K562 (cell line): Measurements from ENCODE around the gene CEP162. TPM values are rescaled to one million over a fixed set of nuclear protein-coding genes. Genes with fewer than 3 reads are reported as not detected.

Experiments used
- CREM ChIP-seq: IDR thresholded peaks from 2 replicates; pipeline ENCODE4 v1.6.1; 2014; ENCODE audit warnings: antibody characterized with exemption, low read depth
- DPF2 ChIP-seq: fragments of 450-650 bp; IDR thresholded peaks from 2 replicates; pipeline ENCODE4 v1.6.1; 2016
- E2F6 ChIP-seq, 2 experiments: IDR thresholded peaks; 2 replicates each; pipeline ENCODE4 v1.6.1; 2011; ENCODE audit warnings: borderline replicate concordance in 1 of 2, control low read depth in 1 of 2, low read depth in 1 of 2, low read length in 1 of 2, mild to moderate bottlenecking in 1 of 2, mixed read lengths in 1 of 2, moderate library complexity in 1 of 2; ENCODE audit not compliant: insufficient read depth in 1 of 2, insufficient read length in 1 of 2, poor library complexity in 1 of 2, severe bottlenecking in 1 of 2; ENCODE audit errors: extremely low read depth in 1 of 2
- ELF4 ChIP-seq: fragments of 450-650 bp; formaldehyde crosslinking; IDR thresholded peaks from 2 replicates; pipeline ENCODE4 v1.4.0; 2022; ENCODE audit warnings: missing genetic modification characterization
- FOSL1 ChIP-seq: fragments of 200-800 bp; sonication (Bioruptor generic); conservative IDR thresholded peaks from 2 replicates; pipeline ENCODE4 v1.6.1; 2016; ENCODE audit warnings: missing genetic modification characterization, missing compliant biosample characterization
- FOXA1 ChIP-seq: fragments of 450-650 bp; IDR thresholded peaks from 2 replicates; pipeline ENCODE4 v1.6.1; 2016; ENCODE audit warnings: mild to moderate bottlenecking, borderline replicate concordance
- FOXJ2 ChIP-seq: fragments of 200-800 bp; sonication (Bioruptor generic); IDR thresholded peaks from 2 replicates; pipeline ENCODE4 v1.6.1; 2016; ENCODE audit warnings: missing genetic modification characterization, missing compliant biosample characterization
- GABPA ChIP-seq: fragments of 200-800 bp; sonication (Bioruptor generic); conservative IDR thresholded peaks from 2 replicates; pipeline ENCODE4 v1.6.1; 2016; ENCODE audit warnings: low read depth, missing genetic modification characterization, missing compliant biosample characterization
- GABPB1 ChIP-seq: sonication (generic); formaldehyde crosslinking; IDR thresholded peaks from 2 replicates; pipeline ENCODE4 v1.8.0; 2022; ENCODE audit warnings: mild to moderate bottlenecking, missing genetic modification reagents
- IFI16 ChIP-seq: fragments of 250-450 bp; sonication (Bioruptor Pico); IDR thresholded peaks from 2 replicates; pipeline ENCODE4 v2.1.2; 2022; ENCODE audit warnings: mild to moderate bottlenecking, inconsistent platforms
- JUN ChIP-seq, 2 experiments: sonication (generic) in 1 of 2; formaldehyde crosslinking in 1 of 2; IDR thresholded peaks; 2 replicates each; pipeline versions ENCODE4 v1.6.1 to v1.8.0; 2012 to 2022; ENCODE audit warnings: borderline replicate concordance in 2 of 2, mild to moderate bottlenecking in 2 of 2, improper control_type of control experiment in 1 of 2, low read depth in 1 of 2, low read length in 1 of 2, missing genetic modification reagents in 1 of 2
- MYC ChIP-seq, 2 experiments: fragments of 250-450 bp in 1 of 2; sonication (Bioruptor Pico) in 1 of 2; IDR thresholded peaks; 2 replicates each; pipeline versions ENCODE4 v1.5.1 to v1.6.1; 2012 to 2021; ENCODE audit warnings: low read depth in 2 of 2, borderline replicate concordance in 1 of 2, improper control_type of control experiment in 1 of 2, low read length in 1 of 2, mild to moderate bottlenecking in 1 of 2, moderate library complexity in 1 of 2
- NR2F6 ChIP-seq: fragments of 450-650 bp; formaldehyde crosslinking; IDR thresholded peaks from 2 replicates; pipeline ENCODE4 v1.4.0; 2020; ENCODE audit warnings: mild to moderate bottlenecking
- PKNOX1 ChIP-seq: fragments of 450-650 bp; IDR thresholded peaks from 2 replicates; pipeline ENCODE4 v1.6.1; 2016
- PRDM10 ChIP-seq: fragments of 450-650 bp; IDR thresholded peaks from 2 replicates; pipeline ENCODE4 v1.6.1; 2018; ENCODE audit not compliant: partially characterized antibody
- RCOR1 ChIP-seq, 2 experiments: IDR thresholded peaks; 2 replicates each; pipeline ENCODE4 v1.6.1; 2012; ENCODE audit warnings: low read depth in 2 of 2, low read length in 2 of 2, borderline replicate concordance in 1 of 2, improper control_type of control experiment in 1 of 2
- RFX1 ChIP-seq: fragments of 450-650 bp; IDR thresholded peaks from 2 replicates; pipeline ENCODE4 v1.6.1; 2016; ENCODE audit warnings: mild to moderate bottlenecking, moderate library complexity
- TBL1XR1 ChIP-seq, 2 experiments: IDR thresholded peaks; 2 replicates each; pipeline ENCODE4 v1.6.1; 2012; ENCODE audit warnings: improper control_type of control experiment in 2 of 2, low read length in 2 of 2, mild to moderate bottlenecking in 1 of 2
- polyA plus RNA-seq, 8 experiments: library from polyadenylated mRNA; depleted of rRNA in 4 of 8; stranded (reverse) in 5 of 8; unstranded in 3 of 8; fragments of >200 nt; fragmentation: Nextera tagmentation in 2 of 8; fragmentation: Illumina TruSeq in 1 of 8; extraction: Ambion mirVana in 2 of 8; extraction: Trizol in 1 of 8; gene quantifications; 2 replicates each; pipeline versions ENCODE4 v1.2.1 to v1.2.3, GENCODE V29; 2011 to 2014; ENCODE audit warnings: inconsistent platforms in 1 of 8, missing spikeins in 1 of 8
- total RNA-seq, 7 experiments: library from RNA; depleted of rRNA in 6 of 7; stranded (reverse); fragments of >200 nt in 6 of 7; fragmentation: Illumina TruSeq in 2 of 7; extraction: Trizol in 2 of 7; gene quantifications; 2 replicates each; pipeline versions ENCODE4 v1.2.1 to v1.2.3, GENCODE V29; 2011 to 2021; ENCODE audit warnings: low replicate concordance in 1 of 7

The CEP162 gene
- total and polyA plus RNA-seq, 9 of the 15 experiments (the other 6 are each of a cell fraction or from before 2014, with no cell fraction given) = 3.9 to 8.6 (median 6.7) TPM

GRCh38 chr6:84074988-84075781 lies 152.3 kb downstream of the CEP162 start (continued):
- TF ChIP-seq PRDM10 = peak; percentile 6
- TF ChIP-seq DPF2 = peak; percentile 42; the same call in 1 of the 2 replicates
- TF ChIP-seq FOXA1 = no peak
- peak in 1 of 2 experiments; percentile 32; a peak in 1 of 4 replicates for TF ChIP-seq RCOR1 (IDR thresholded peaks at IDR 0.05; ENCODE audit: borderline replicate concordance in 1 of 2, low read depth in 2 of 2, low read length in 2 of 2)
- TF ChIP-seq GABPA = peak; percentile 74
- peak; percentile 83 for TF ChIP-seq RFX1
- TF ChIP-seq FOSL1 (tag) = peak; percentile 48; the same call in 1 of the 2 replicates
- no peak for TF ChIP-seq ELF4
- peak; percentile 65; the same call in 1 of the 2 replicates for TF ChIP-seq MYC (IDR thresholded peaks at IDR 0.05; ENCODE audit: low read depth, low read length)
- no peak for TF ChIP-seq MYC (CRISPR knock-in tag; IDR thresholded peaks at IDR 0.05; ENCODE audit: borderline replicate concordance, low read depth)
- peak; percentile 13; the same call in 1 of the 2 replicates for TF ChIP-seq CREM
- no peak for TF ChIP-seq TBL1XR1 (IDR thresholded peaks at IDR 0.05; ENCODE audit: low read length in 2 of 2)
- TF ChIP-seq GABPB1 (CRISPR knock-in tag) = 0 out of 2 replicates have a peak, but pooled peaks have one; percentile 30
- TF ChIP-seq E2F6 (IDR thresholded peaks at IDR 0.05; ENCODE audit: borderline replicate concordance in 1 of 2, extremely low read depth in 1 of 2, insufficient read depth in 1 of 2, insufficient read length in 1 of 2, low read depth in 1 of 2, low read length in 1 of 2, poor library complexity in 1 of 2, severe bottlenecking in 1 of 2) = peak in 1 of 2 experiments; percentile 40
- TF ChIP-seq PKNOX1 = peak; percentile 26; the same call in 1 of the 2 replicates
- TF ChIP-seq JUN (IDR thresholded peaks at IDR 0.05; ENCODE audit: borderline replicate concordance, low read depth, low read length) = peak; percentile 25; the same call in 1 of the 2 replicates
- TF ChIP-seq JUN (CRISPR knock-in tag; IDR thresholded peaks at IDR 0.05; ENCODE audit: borderline replicate concordance) = no peak
- peak; percentile 82; the same call in 1 of the 2 replicates for TF ChIP-seq FOXJ2 (tag)
- TF ChIP-seq NR2F6 (CRISPR knock-in tag) = no peak
- TF ChIP-seq IFI16 (CRISPR knock-in tag) = no peak
